Activated CD8-positive, alpha-beta T cell treated with anti-CD3 and anti-CD28 coated beads, Interleukin-2, amount 10 ng/mL, durations not matched to agents 7 days and 5 days (primary cell): Measurements from ENCODE around the gene PRR23E. TPM values are rescaled to one million over a fixed set of nuclear protein-coding genes. Genes with fewer than 3 reads are reported as not detected.

ENCODE experiments used
- ATAC-seq: fragments of 150-1000 bp; cut with Tn5 transposase; one replicate; pipeline ENCODE4 v1.10.0; 2021; ENCODE audit warnings: moderate library complexity
- CTCF ChIA-PET: fragments of 350-600 bp; sonication (Branson Sonifier 250); formaldehyde crosslinking; loops from one replicate; lab custom pipeline; 2021; ENCODE audit warnings: antibody characterized with exemption; lab: Charles Lee
- POLR2A ChIA-PET: fragments of 350-600 bp; sonication (Branson Sonifier 250); formaldehyde crosslinking; loops from one replicate; lab custom pipeline; 2021; ENCODE audit warnings: antibody characterized with exemption; lab: Charles Lee
- DNase-seq: peaks from one replicate; pipeline ENCODE4 v3.0.0-alpha.2; 2020
- H3K27ac Mint-ChIP-seq: one replicate; pipeline ENCODE4 v1.8.0; 2021; ENCODE audit warnings: mild to moderate bottlenecking, mixed read lengths
- H3K27me3 Mint-ChIP-seq: one replicate; pipeline ENCODE4 v1.8.0; 2021; ENCODE audit warnings: low read depth, mixed read lengths
- H3K36me3 Mint-ChIP-seq: one replicate; pipeline ENCODE4 v1.8.0; 2021; ENCODE audit warnings: low read depth, mixed read lengths
- H3K4me1 Mint-ChIP-seq: one replicate; pipeline ENCODE4 v1.8.0; 2021; ENCODE audit warnings: low read depth, mixed read lengths
- H3K4me3 Mint-ChIP-seq: one replicate; pipeline ENCODE4 v1.8.0; 2021; ENCODE audit warnings: mild to moderate bottlenecking, mixed read lengths
- H3K9me3 Mint-ChIP-seq: one replicate; pipeline ENCODE4 v1.8.0; 2022; ENCODE audit warnings: mixed read lengths; ENCODE audit not compliant: insufficient read depth
- total RNA-seq, 2 experiments: library from RNA; stranded (reverse); gene quantifications; one replicate each; pipeline ENCODE4 v1.2.3, GENCODE V29; 2021

Gene PRR23E
- total RNA-seq, 2 experiments from 2014 or later, result not detected

DNA sequence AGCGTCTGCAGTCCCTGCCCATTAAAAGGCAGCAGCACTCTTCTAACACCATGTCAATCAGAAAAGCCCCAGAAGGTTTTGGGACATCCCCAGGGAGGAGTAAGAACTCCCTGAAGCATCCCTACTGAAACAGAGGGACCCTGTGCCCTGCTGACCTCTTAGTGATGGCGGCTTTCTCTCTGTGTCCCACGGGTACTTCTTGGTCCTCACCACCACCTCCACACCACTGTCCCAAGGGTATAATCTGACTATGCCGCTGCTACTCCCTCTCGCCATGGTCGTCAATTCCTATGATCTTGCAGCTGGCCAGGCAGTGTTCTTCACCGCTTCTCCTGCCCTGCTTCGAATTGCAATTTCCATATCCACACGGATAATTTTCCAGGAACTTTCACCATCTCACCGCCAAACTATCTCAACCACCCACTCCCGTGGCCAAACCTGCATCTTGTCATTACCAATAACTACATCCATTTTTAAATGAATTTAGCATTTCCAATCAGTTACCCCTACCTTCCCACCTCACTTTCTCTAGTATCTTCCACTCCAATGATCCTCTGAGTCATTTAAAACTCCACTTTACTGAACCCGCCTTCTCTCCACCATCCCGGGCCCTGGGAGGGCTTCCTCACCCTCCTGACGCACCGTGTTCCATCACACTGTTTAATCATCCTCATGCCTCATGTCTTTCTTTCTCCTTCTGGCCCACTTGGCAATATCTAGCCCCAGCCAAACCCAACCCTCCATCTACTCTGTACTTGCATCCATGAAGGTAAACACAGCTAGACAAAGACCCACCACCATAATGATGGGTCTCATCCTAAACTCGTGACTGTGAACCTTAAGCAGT, 23.7 kb downstream of the PRR23E start:
- DNase-seq, result no peak
- no peaks in the 10 kb centered on the region for H3K9me3 Mint-ChIP-seq
- no peaks in the 10 kb centered on the region for H3K36me3 Mint-ChIP-seq
- CTCF ChIA-PET, result no interaction called here
- POLR2A ChIA-PET, result no interaction called here
- H3K27me3 Mint-ChIP-seq, result peaks cover 13% of the 10 kb centered on the region
- H3K4me3 Mint-ChIP-seq, result no peak overlapping the region
- no peaks in the 10 kb centered on the region for H3K4me1 Mint-ChIP-seq
- no peak overlapping the region for H3K27ac Mint-ChIP-seq
- no peak for ATAC-seq

- DNase-seq, result no peak
- H3K4me1 Mint-ChIP-seq, result no peaks in the 10 kb centered on the region
- H3K9me3 Mint-ChIP-seq, result no peaks in the 10 kb centered on the region
- CTCF ChIA-PET, result no interaction called here
- ATAC-seq, result no peak
- H3K27ac Mint-ChIP-seq, result no peak overlapping the region
- no peaks in the 10 kb centered on the region for H3K36me3 Mint-ChIP-seq
- POLR2A ChIA-PET, result interaction anchor here (1.2 kb wide), 1 partner anchor 42 kb away, joined by 4 read pairs; no protein-coding TSS in a partner anchor
- H3K4me3 Mint-ChIP-seq, result no peak overlapping the region
- peaks cover 13% of the 10 kb centered on the region for H3K27me3 Mint-ChIP-seq
Observed at GRCh38 chr3:127217596-127218453, 24.9 kb downstream of the PRR23E start.

DNA sequence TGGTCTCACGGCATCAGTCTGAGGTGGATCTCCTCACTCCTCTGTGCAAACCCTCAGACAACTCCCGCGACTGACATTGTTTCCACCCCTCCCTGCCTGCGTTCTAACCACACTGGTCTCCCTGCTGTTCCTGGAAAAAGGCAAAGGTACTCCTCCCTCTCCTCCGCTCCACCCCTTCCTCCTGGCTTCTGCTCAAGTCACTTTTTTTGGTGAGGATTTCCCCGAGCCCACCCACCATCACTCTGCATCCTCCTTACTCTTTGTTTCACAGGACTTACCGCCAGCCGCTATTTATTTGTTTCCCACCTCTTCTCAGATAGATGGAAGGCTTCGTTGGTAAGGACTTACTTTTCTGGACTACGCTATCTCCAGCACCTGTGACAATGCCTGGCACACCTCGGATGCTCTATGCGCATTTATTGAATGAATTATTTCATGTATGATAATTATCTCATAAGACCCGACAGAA, 25.6 kb downstream of the PRR23E start:
- Mint-ChIP-seq H3K27ac (no peak overlapping the region), H3K9me3 (no peaks in the 10 kb centered on the region), H3K4me3 (no peak overlapping the region), H3K4me1 (no peaks in the 10 kb centered on the region), H3K27me3 (peaks cover 13% of the 10 kb centered on the region), H3K36me3 (no peaks in the 10 kb centered on the region)
- CTCF ChIA-PET, result no interaction called here
- DNase-seq (no peak), ATAC-seq (no peak)
- POLR2A ChIA-PET, result interaction anchor here (1.2 kb wide), 1 partner anchor 41 kb away, joined by 4 read pairs; no protein-coding TSS in a partner anchor

GRCh38 chr3:127220497-127220896, 27.6 kb downstream of the PRR23E start:
- H3K9me3 Mint-ChIP-seq, result peaks cover under 1% of the 10 kb centered on the region
- H3K4me1 Mint-ChIP-seq, result peaks cover 6% of the 10 kb centered on the region
- H3K27me3 Mint-ChIP-seq, result peaks cover 4% of the 10 kb centered on the region
- ChIA-PET POLR2A (no interaction called here), CTCF (no interaction called here)
- no peak overlapping the region for H3K27ac Mint-ChIP-seq
- H3K36me3 Mint-ChIP-seq, result no peaks in the 10 kb centered on the region
- H3K4me3 Mint-ChIP-seq, result no peak overlapping the region
- ATAC-seq (no peak), DNase-seq (no peak)

- Mint-ChIP-seq H3K4me3 (no peak overlapping the region), H3K27me3 (peaks cover 2% of the 10 kb centered on the region), H3K4me1 (peaks cover 6% of the 10 kb centered on the region), H3K9me3 (peaks cover 6% of the 10 kb centered on the region), H3K27ac (no peak overlapping the region), H3K36me3 (no peaks in the 10 kb centered on the region)
- ChIA-PET CTCF (no interaction called here), POLR2A (no interaction called here)
- ATAC-seq (no peak), DNase-seq (no peak)
Observed at GRCh38 chr3:127221037-127221436, 28.1 kb downstream of the PRR23E start.

- no peak overlapping the region for H3K4me3 Mint-ChIP-seq
- H3K9me3 Mint-ChIP-seq, result peaks cover 10% of the 10 kb centered on the region
- H3K27ac Mint-ChIP-seq, result no peak overlapping the region
- H3K4me1 Mint-ChIP-seq, result peaks cover 8% of the 10 kb centered on the region
- POLR2A ChIA-PET, result no interaction called here
- CTCF ChIA-PET, result no interaction called here
- H3K27me3 Mint-ChIP-seq, result peaks cover 2% of the 10 kb centered on the region
- ATAC-seq, result no peak
- H3K36me3 Mint-ChIP-seq, result no peaks in the 10 kb centered on the region
- DNase-seq, result no peak
Observed at GRCh38 chr3:127221446-127222035, 28.6 kb downstream of the PRR23E start.

- no peaks in the 10 kb centered on the region for H3K36me3 Mint-ChIP-seq
- H3K4me1 Mint-ChIP-seq, result peaks cover 8% of the 10 kb centered on the region
- no peak overlapping the region for H3K27ac Mint-ChIP-seq
- H3K27me3 Mint-ChIP-seq, result peaks cover 2% of the 10 kb centered on the region
- CTCF ChIA-PET, result no interaction called here
- peaks cover 10% of the 10 kb centered on the region for H3K9me3 Mint-ChIP-seq
- DNase-seq (no peak), ATAC-seq (no peak)
- POLR2A ChIA-PET, result no interaction called here
- H3K4me3 Mint-ChIP-seq, result no peak overlapping the region
Observed at GRCh38 chr3:127222163-127222562, 29.2 kb downstream of the PRR23E start.

DNA sequence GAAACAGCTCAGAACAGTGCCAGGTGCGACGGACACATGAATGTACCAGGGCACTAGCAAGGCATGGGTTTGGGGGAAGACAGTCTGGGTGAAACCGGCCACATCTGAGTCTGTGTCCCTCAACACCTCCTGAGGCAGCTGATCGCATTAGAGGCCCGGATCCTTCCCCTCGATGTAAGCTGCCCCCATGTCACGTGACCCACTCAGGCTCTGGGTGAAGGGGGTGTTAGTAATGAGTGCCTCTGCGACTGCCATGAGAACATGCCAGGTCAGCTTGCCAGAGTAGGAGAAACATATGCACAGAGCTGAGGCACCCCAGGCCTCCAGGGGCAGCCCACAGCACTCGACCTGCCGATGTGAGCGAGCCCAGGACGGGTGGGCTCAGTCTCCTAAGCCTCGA, 29.7 kb downstream of the PRR23E start:
- POLR2A ChIA-PET, result no interaction called here
- ATAC-seq (no peak), DNase-seq (no peak)
- CTCF ChIA-PET, result no interaction called here
- Mint-ChIP-seq H3K9me3 (peaks cover 10% of the 10 kb centered on the region), H3K27me3 (peaks cover 2% of the 10 kb centered on the region), H3K4me1 (peaks cover 8% of the 10 kb centered on the region), H3K36me3 (no peaks in the 10 kb centered on the region), H3K27ac (no peak overlapping the region), H3K4me3 (no peak overlapping the region)

- H3K4me1 Mint-ChIP-seq, result peaks cover 8% of the 10 kb centered on the region
- DNase-seq (no peak), ATAC-seq (no peak)
- peaks cover 10% of the 10 kb centered on the region for H3K9me3 Mint-ChIP-seq
- CTCF ChIA-PET, result no interaction called here
- H3K4me3 Mint-ChIP-seq, result no peak overlapping the region
- no peaks in the 10 kb centered on the region for H3K36me3 Mint-ChIP-seq
- H3K27me3 Mint-ChIP-seq, result peaks cover 2% of the 10 kb centered on the region
- POLR2A ChIA-PET, result no interaction called here
- H3K27ac Mint-ChIP-seq, result no peak overlapping the region
Observed at GRCh38 chr3:127224118-127224517, 31.2 kb downstream of the PRR23E start.

- peaks cover 10% of the 10 kb centered on the region for H3K9me3 Mint-ChIP-seq
- CTCF ChIA-PET, result no interaction called here
Observed at GRCh38 chr3:127226457-127226856, 33.5 kb downstream of the PRR23E start.

DNA sequence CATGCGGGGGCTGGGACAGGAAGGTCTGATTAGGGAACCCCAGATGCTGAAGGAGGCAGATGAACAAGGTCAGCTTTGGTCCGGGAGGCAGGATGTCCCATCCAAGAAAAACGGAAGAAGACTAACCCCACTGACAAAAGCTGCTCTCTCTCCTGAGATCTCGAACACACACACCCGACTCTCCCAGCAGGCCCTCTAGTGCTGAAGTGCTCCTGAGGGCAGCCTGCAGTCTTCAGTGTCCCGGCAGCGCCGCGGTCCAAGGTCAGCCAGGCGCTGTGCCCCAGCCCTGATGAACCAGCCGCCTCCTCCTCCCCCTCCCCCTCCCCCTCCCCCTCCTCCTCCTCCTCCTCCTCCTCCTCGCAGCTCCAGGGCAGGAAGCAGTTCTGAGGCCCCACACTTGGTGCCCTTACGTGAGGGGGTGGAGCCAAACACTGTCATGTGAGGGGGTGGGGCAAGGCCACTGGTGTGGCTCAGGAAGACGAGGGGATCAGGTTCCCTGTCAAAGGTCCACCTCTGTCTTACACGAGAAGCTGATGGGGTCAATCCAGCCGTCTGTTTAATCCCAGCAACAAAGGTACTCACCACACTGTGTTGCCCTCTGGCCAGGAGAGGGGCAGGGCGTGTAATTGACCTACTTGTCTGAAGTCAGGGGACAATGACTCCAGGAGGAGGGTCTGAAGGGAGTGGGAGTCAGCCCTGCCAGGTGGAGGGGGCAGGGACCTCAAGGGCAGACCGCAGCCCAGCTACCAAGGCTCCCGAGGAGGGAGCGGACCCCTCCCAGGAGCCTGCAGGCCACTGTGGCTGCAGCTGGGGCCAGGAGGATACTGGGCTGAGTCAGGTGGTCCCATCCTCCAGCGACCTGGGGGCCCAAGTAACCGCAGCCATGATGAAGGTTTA, 34.3 kb downstream of the PRR23E start:
- CTCF ChIA-PET, result no interaction called here
- Mint-ChIP-seq H3K9me3 (peaks cover 10% of the 10 kb centered on the region), H3K4me3 (no peak overlapping the region), H3K36me3 (no peaks in the 10 kb centered on the region), H3K27ac (no peak overlapping the region), H3K4me1 (peaks cover 8% of the 10 kb centered on the region), H3K27me3 (peaks cover 6% of the 10 kb centered on the region)
- POLR2A ChIA-PET, result no interaction called here
- ATAC-seq, result no peak
- no peak for DNase-seq

More at GRCh38 chr3:127226457-127226856, 33.5 kb downstream of the PRR23E start:
- H3K4me1 Mint-ChIP-seq, result peaks cover 8% of the 10 kb centered on the region
- no peak for ATAC-seq
- H3K36me3 Mint-ChIP-seq, result no peaks in the 10 kb centered on the region
- no peak overlapping the region for H3K27ac Mint-ChIP-seq
- POLR2A ChIA-PET, result interaction anchor here (0.6 kb wide), 1 partner anchor 106 kb away, joined by 3 read pairs; no protein-coding TSS in a partner anchor
- no peak overlapping the region for H3K4me3 Mint-ChIP-seq
- DNase-seq, result no peak
- peaks cover 6% of the 10 kb centered on the region for H3K27me3 Mint-ChIP-seq
